Stimulated activated CD8-positive, alpha-beta memory T cell treated with anti-CD3 and anti-CD28 coated beads, Interleukin-2, amount 100 ng/mL, for 48 hours (primary cell): ENCODE data around the gene GAMT.

ENCODE experiments used
- DNase-seq, 2 donors: peaks; one replicate each; pipeline ENCODE4 v3.0.0-alpha.2; 2020; ENCODE audit warnings: low read depth in 2 of 2

GAMT gene

GRCh38 chr19:1400281-1401137 lies 833 bp downstream of the GAMT start:
- DNase-seq = no peak

GRCh38 chr19:1399745-1400144 lies 1.6 kb downstream of the GAMT start:
- no peak for DNase-seq

- no peak for DNase-seq
Observed at GRCh38 chr19:1399079-1399478, 2.3 kb downstream of the GAMT start.

- DNase-seq = no peak
Observed at GRCh38 chr19:1397838-1398237, 3.5 kb downstream of the GAMT start.

- DNase-seq = no peak
Observed at GRCh38 chr19:1396768-1397679, 4.3 kb downstream of the GAMT start.

GRCh38 chr19:1396019-1396767 lies 5.1 kb downstream of the GAMT start:
- DNase-seq = no peak

GRCh38 chr19:1395194-1396018 lies 5.9 kb downstream of the GAMT start:
- DNase-seq = no peak

GRCh38 chr19:1394252-1395193 lies 6.8 kb downstream of the GAMT start:
- DNase-seq = no peak

- DNase-seq = no peak
Observed at GRCh38 chr19:1393841-1394240, 7.5 kb downstream of the GAMT start.

- DNase-seq = no peak
Observed at GRCh38 chr19:1392939-1393530, 8.3 kb downstream of the GAMT start.

GRCh38 chr19:1392407-1392806 lies 8.9 kb downstream of the GAMT start:
- no peak for DNase-seq

- no peak for DNase-seq
Observed at GRCh38 chr19:1390890-1391423, 10.4 kb downstream of the GAMT start.

GRCh38 chr19:1389033-1389940 lies 12.1 kb downstream of the GAMT start:
- DNase-seq = no peak

GRCh38 chr19:1388637-1389026 lies 12.7 kb downstream of the GAMT start:
- no peak for DNase-seq

- no peak for DNase-seq
Observed at GRCh38 chr19:1387684-1388636, 13.4 kb downstream of the GAMT start.

- no peak for DNase-seq
Observed at GRCh38 chr19:1386945-1387683, 14.2 kb downstream of the GAMT start.
